Tibial artery (tissue), 4 donors: Measurements from ENCODE around the gene GPATCH11.

Experiments used
- DNase-seq, 2 donors: peaks; one replicate each; pipeline ENCODE4 v3.0.0-alpha.2; 2019
- H3K27ac ChIP-seq, 2 donors: fragments of 200-600 bp; sonication (generic) in 1 of 2; 1 replicate in 1 of 2; 2 replicates in 1 of 2; pipeline ENCODE4 v1.5.1; 2018 to 2019; ENCODE audit warnings: mild to moderate bottlenecking in 1 of 2
- H3K27me3 ChIP-seq, 2 donors: fragments of 200-600 bp; sonication (generic) in 1 of 2; one replicate each; pipeline versions ENCODE4 v1.5.1 to v1.6.0; 2016 to 2019
- H3K36me3 ChIP-seq, 3 donors: fragments of 200-600 bp; sonication (generic) in 2 of 3; one replicate each; pipeline ENCODE4 v1.5.1; 2016 to 2019; ENCODE audit warnings: mild to moderate bottlenecking in 2 of 3
- H3K4me1 ChIP-seq, 4 donors: fragments of 200-600 bp; sonication (generic) in 2 of 4; 1 replicate in 3 of 4; 2 replicates in 1 of 4; pipeline ENCODE4 v1.5.1; 2016 to 2019
- H3K4me3 ChIP-seq, 2 donors: fragments of 200-600 bp; sonication (generic) in 1 of 2; 1 replicate in 1 of 2; 2 replicates in 1 of 2; pipeline ENCODE4 v1.5.1; 2018 to 2019; ENCODE audit warnings: mild to moderate bottlenecking in 2 of 2
- H3K9me3 ChIP-seq, 3 donors: fragments of 200-600 bp; sonication (generic) in 1 of 3; one replicate each; pipeline ENCODE4 v1.5.1; 2016 to 2019
- CTCF ChIP-seq, 2 experiments: fragments of 200-600 bp in 1 of 2; fragments of 450-650 bp in 1 of 2; IDR thresholded peaks; one replicate each; pipeline ENCODE4 v1.5.1; 2017 to 2019; ENCODE audit warnings: antibody characterized with exemption in 2 of 2, mild to moderate bottlenecking in 1 of 2, moderate library complexity in 1 of 2
- intact Hi-C: fragments of 100-400 bp; cut with DNase I; formaldehyde crosslinking; loops from one replicate; pipeline ENCODE4 v1.15.0; 2023; ENCODE audit warnings: low total_unique reads

GPATCH11 gene

GRCh38 chr2:37148325-37148724, 64.0 kb downstream of the GPATCH11 start:
- Histone ChIP-seq H3K9me3 (no peaks in the 10 kb centered on the region), H3K4me1 (peaks cover 0 to 5% (median 0%) of the 10 kb centered on the region in 4 donors), H3K27ac (no peak overlapping the region), H3K36me3 (peaks cover 36 to 52% (median 38%) of the 10 kb centered on the region in 3 donors), H3K4me3 (no peak overlapping the region), H3K27me3 (no peaks in the 10 kb centered on the region)
- intact Hi-C loops, result no loop called here
- TF ChIP-seq CTCF (IDR thresholded peaks at IDR 0.05), result no peak
- DNase-seq, result no peak
